Caco-2 (cell line): ENCODE results near the gene ALDH3B2. TPM values are rescaled to one million over a fixed set of nuclear protein-coding genes. Genes with fewer than 3 reads are reported as not detected.

Experiments
- BruUV-seq: library from RNA; stranded (reverse); fragments of 400-500 nt; replicated peaks from 2 replicates; lab custom pipeline; 2021; lab: Mats Ljungman, UMichigan
- CTCF ChIA-PET: fragments of 300-600 bp; sonication (Branson Sonifier 250); formaldehyde crosslinking; loops from one replicate; lab custom pipeline; 2022; ENCODE audit warnings: antibody characterized with exemption; lab: Charles Lee
- POLR2A ChIA-PET: fragments of 300-600 bp; sonication (Branson Sonifier 250); formaldehyde crosslinking; loops from one replicate; lab custom pipeline; 2022; ENCODE audit warnings: antibody characterized with exemption; lab: Charles Lee
- DNase-seq, 2 experiments: peaks; one replicate each; pipeline versions ENCODE4 v3.0.0 to v3.0.0-alpha.2; 2020 to 2022
- H3K27me3 ChIP-seq: replicated peaks from 2 replicates; pipeline ENCODE4 v1.6.0; 2011; ENCODE audit warnings: low read length; ENCODE audit not compliant: control insufficient read depth, insufficient read depth
- H3K36me3 ChIP-seq: 2 replicates; pipeline ENCODE4 v1.5.1; 2011; ENCODE audit warnings: low read length; ENCODE audit not compliant: control insufficient read depth, insufficient read depth
- H3K4me1 ChIP-seq: fragments of 250-450 bp; sonication (Bioruptor Pico); 2 replicates; pipeline ENCODE4 v1.5.1; 2020; ENCODE audit warnings: mild to moderate bottlenecking
- H3K4me3 ChIP-seq: 2 replicates; pipeline ENCODE4 v1.5.1; 2011; ENCODE audit warnings: low read depth, mild to moderate bottlenecking, control low read depth, low read length
- H3K9me3 ChIP-seq: fragments of 250-450 bp; sonication (Bioruptor Pico); 2 replicates; pipeline ENCODE4 v1.5.1; 2020; ENCODE audit warnings: mild to moderate bottlenecking, moderate library complexity
- H3K27ac Mint-ChIP-seq: one replicate; pipeline ENCODE4 v1.8.0; 2022; ENCODE audit warnings: mixed read lengths; ENCODE audit not compliant: unreplicated experiment
- H3K27me3 Mint-ChIP-seq: one replicate; pipeline ENCODE4 v1.8.0; 2022; ENCODE audit warnings: mixed read lengths; ENCODE audit not compliant: insufficient read depth, unreplicated experiment
- H3K36me3 Mint-ChIP-seq: one replicate; pipeline ENCODE4 v1.8.0; 2022; ENCODE audit warnings: mild to moderate bottlenecking, mixed read lengths; ENCODE audit not compliant: insufficient read depth, unreplicated experiment
- H3K4me1 Mint-ChIP-seq: one replicate; pipeline ENCODE4 v1.8.0; 2022; ENCODE audit warnings: low read depth, mixed read lengths; ENCODE audit not compliant: unreplicated experiment
- H3K4me3 Mint-ChIP-seq: one replicate; pipeline ENCODE4 v1.8.0; 2022; ENCODE audit warnings: mild to moderate bottlenecking, moderate library complexity, mixed read lengths; ENCODE audit not compliant: unreplicated experiment
- H3K9me3 Mint-ChIP-seq: one replicate; pipeline ENCODE4 v1.8.0; 2022; ENCODE audit warnings: mixed read lengths; ENCODE audit not compliant: unreplicated experiment
- CTCF ChIP-seq, 2 experiments: fragments of 200-600 bp in 1 of 2; IDR thresholded peaks; 1 replicate in 1 of 2; 2 replicates in 1 of 2; pipeline versions ENCODE4 v1.5.1 to v1.8.0; 2011 to 2022; ENCODE audit warnings: antibody characterized with exemption in 1 of 2, control low read depth in 1 of 2, inconsistent platforms in 1 of 2, low read depth in 1 of 2, low read length in 1 of 2, mild to moderate bottlenecking in 1 of 2, moderate library complexity in 1 of 2; ENCODE audit not compliant: insufficient read depth in 1 of 2, severe bottlenecking in 1 of 2, unreplicated experiment in 1 of 2
- intact Hi-C: fragments of 100-400 bp; cut with micrococcal nuclease; formaldehyde crosslinking; loops from one replicate; pipeline ENCODE4 v1.10.0; 2022; ENCODE audit not compliant: unreplicated experiment
- total RNA-seq: library from RNA; stranded (reverse); gene quantifications from 2 replicates; pipeline ENCODE4 v1.2.3, GENCODE V29; 2022

ALDH3B2 gene
- total RNA-seq, 1 experiment from 2014 or later: 0.54 TPM

GRCh38 chr11:67673358-67673757 is 1.1 kb downstream of the ALDH3B2 start:
- peaks cover 8% of the 10 kb centered on the region for H3K9me3 ChIP-seq
- TF ChIP-seq CTCF (IDR thresholded peaks at IDR 0.05; ENCODE audit: insufficient read depth in 1 of 2, low read depth in 1 of 2, low read length in 1 of 2, severe bottlenecking in 1 of 2, unreplicated experiment in 1 of 2): no peak
- H3K36me3 Mint-ChIP-seq: no peaks in the 10 kb centered on the region
- DNase-seq: peak in 1 of 2 experiments; percentile 31
- H3K9me3 Mint-ChIP-seq: peaks cover 10% of the 10 kb centered on the region
- H3K36me3 ChIP-seq: no peaks in the 10 kb centered on the region
- intact Hi-C loops: no loop called here
- no peak overlapping the region for H3K27ac Mint-ChIP-seq
- peaks cover 19% of the 10 kb centered on the region for H3K4me1 ChIP-seq
- no TSS peak for BruUV-seq
- no peaks in the 10 kb centered on the region for H3K27me3 ChIP-seq
- POLR2A ChIA-PET: interaction anchor here (0.6 kb wide), 1 partner anchor 618 kb away, joined by 3 read pairs; no protein-coding TSS in a partner anchor
- peaks cover 14% of the 10 kb centered on the region for H3K4me1 Mint-ChIP-seq
- no peak overlapping the region for H3K4me3 Mint-ChIP-seq
- CTCF ChIA-PET: interaction anchor here (0.5 to 1.9 kb wide), 3 partner anchors 8 to 321 kb away, joined by 3 to 6 read pairs (median 5); no protein-coding TSS in a partner anchor
- peaks cover 5% of the 10 kb centered on the region for H3K27me3 Mint-ChIP-seq
- no peak overlapping the region for H3K4me3 ChIP-seq

GRCh38 chr11:67671211-67671520 is 3.3 kb downstream of the ALDH3B2 start:
- no peak for DNase-seq
- Histone ChIP-seq H3K4me3 (no peak overlapping the region), H3K36me3 (no peaks in the 10 kb centered on the region), H3K27me3 (no peaks in the 10 kb centered on the region), H3K9me3 (peaks cover 6% of the 10 kb centered on the region), H3K4me1 (peaks cover 19% of the 10 kb centered on the region)
- Mint-ChIP-seq H3K27ac (no peak overlapping the region), H3K27me3 (peaks cover under 1% of the 10 kb centered on the region), H3K4me1 (peaks cover 14% of the 10 kb centered on the region), H3K9me3 (peaks cover 3% of the 10 kb centered on the region), H3K4me3 (no peak overlapping the region), H3K36me3 (no peaks in the 10 kb centered on the region)
- no peak for TF ChIP-seq CTCF (IDR thresholded peaks at IDR 0.05; ENCODE audit: insufficient read depth in 1 of 2, low read depth in 1 of 2, low read length in 1 of 2, severe bottlenecking in 1 of 2, unreplicated experiment in 1 of 2)
- CTCF ChIA-PET: interaction anchor here (0.6 to 1.8 kb wide), 3 partner anchors 12 to 546 kb away, joined by 4 to 7 read pairs (median 4); partner anchors contain the start of gene NUDT8
- POLR2A ChIA-PET: no interaction called here
- no TSS peak for BruUV-seq
- intact Hi-C loops: no loop called here

- no peak for TF ChIP-seq CTCF (IDR thresholded peaks at IDR 0.05; ENCODE audit: insufficient read depth in 1 of 2, low read depth in 1 of 2, low read length in 1 of 2, severe bottlenecking in 1 of 2, unreplicated experiment in 1 of 2)
- intact Hi-C loops: no loop called here
- H3K4me1 Mint-ChIP-seq: peaks cover 14% of the 10 kb centered on the region
- no peaks in the 10 kb centered on the region for H3K9me3 Mint-ChIP-seq
- H3K4me3 ChIP-seq: no peak overlapping the region
- BruUV-seq: no TSS peak
- H3K27me3 Mint-ChIP-seq: no peaks in the 10 kb centered on the region
- POLR2A ChIA-PET: no interaction called here
- no peaks in the 10 kb centered on the region; the same call in 1 of the 2 replicates for H3K9me3 ChIP-seq
- H3K36me3 ChIP-seq: no peaks in the 10 kb centered on the region
- CTCF ChIA-PET: interaction anchor here (1.4 to 1.8 kb wide), 2 partner anchors 11 to 40 kb away, joined by 4 to 7 read pairs; partner anchors contain the start of gene NUDT8
- H3K4me1 ChIP-seq: peaks cover 19% of the 10 kb centered on the region
- no peaks in the 10 kb centered on the region for H3K36me3 Mint-ChIP-seq
- H3K27ac Mint-ChIP-seq: no peak overlapping the region
- peak in 1 of 2 experiments; percentile 57 for DNase-seq
- no peak overlapping the region for H3K4me3 Mint-ChIP-seq
- H3K27me3 ChIP-seq: no peaks in the 10 kb centered on the region
These were observed 3.9 kb downstream of the ALDH3B2 start for GRCh38 chr11:67670316-67671210.
